Body of pancreas (tissue), 4 donors: ENCODE results near the gene PTCHD4.

ENCODE experiments used
- CTCF ChIP-seq, 7 experiments: fragments of 450-650 bp in 4 of 7; fragments of 200-600 bp in 3 of 7; sonication (generic) in 3 of 7; IDR thresholded peaks; one replicate each; pipeline ENCODE4 v1.5.1; 2016 to 2019; ENCODE audit warnings: antibody characterized with exemption in 7 of 7
- POLR2A ChIP-seq, 3 donors: fragments of 450-650 bp; IDR thresholded peaks; one replicate each; pipeline ENCODE4 v1.6.1; 2016; ENCODE audit warnings: antibody characterized with exemption in 3 of 3, mild to moderate bottlenecking in 2 of 3

- TF ChIP-seq CTCF (IDR thresholded peaks at IDR 0.05) (no peak), POLR2A (IDR thresholded peaks at IDR 0.05) (no peak)
These were observed 35.8 kb downstream of the PTCHD4 start for GRCh38 chr6:48075181-48075580.
